ENCODE data around the gene C1orf74.

C1orf74 gene

GRCh38 chr1:209741193-209741592, 43.2 kb downstream of the C1orf74 start:
- Histone ChIP-seq H3K36me3 (no peaks in the 10 kb centered on the region), H3K27ac (no peak overlapping the region), H3K27me3 (ENCODE audit: insufficient read depth, low read depth, severe bottlenecking) (peaks cover 45% of the 10 kb centered on the region), H3K9me3 (ENCODE audit: severe bottlenecking) (no peaks in the 10 kb centered on the region), H3K4me3 (ENCODE audit: low read depth, low read length) (no peak overlapping the region)
- TF ChIP-seq CTCF (IDR thresholded peaks at IDR 0.05; ENCODE audit: low read depth, low read length), result no peak
- DNase-seq, result no peak

- TF ChIP-seq CTCF (IDR thresholded peaks at IDR 0.05; ENCODE audit: low read depth, low read length), result no peak
- no peak overlapping the region for H3K27ac ChIP-seq
- H3K9me3 ChIP-seq (ENCODE audit: severe bottlenecking), result no peaks in the 10 kb centered on the region
- H3K4me3 ChIP-seq (ENCODE audit: low read depth, low read length), result no peak overlapping the region
- H3K27me3 ChIP-seq (ENCODE audit: insufficient read depth, low read depth, severe bottlenecking), result peaks cover 43% of the 10 kb centered on the region
- no peak for DNase-seq
- H3K36me3 ChIP-seq, result no peaks in the 10 kb centered on the region
Measured at GRCh38 chr1:209738270-209738669, 46.1 kb downstream of the C1orf74 start.

- peaks cover 39% of the 10 kb centered on the region for H3K27me3 ChIP-seq (ENCODE audit: insufficient read depth, low read depth, severe bottlenecking)
- DNase-seq, result no peak
- H3K27ac ChIP-seq, result no peak overlapping the region
- no peak for TF ChIP-seq CTCF (IDR thresholded peaks at IDR 0.05; ENCODE audit: low read depth, low read length)
- H3K9me3 ChIP-seq (ENCODE audit: severe bottlenecking), result no peaks in the 10 kb centered on the region
- H3K4me3 ChIP-seq (ENCODE audit: low read depth, low read length), result no peak overlapping the region
- no peaks in the 10 kb centered on the region for H3K36me3 ChIP-seq
Measured at GRCh38 chr1:209737118-209737505, 47.2 kb downstream of the C1orf74 start.

- no peaks in the 10 kb centered on the region for H3K36me3 ChIP-seq
- H3K27me3 ChIP-seq (ENCODE audit: insufficient read depth, low read depth, severe bottlenecking), result peaks cover 34% of the 10 kb centered on the region
- no peaks in the 10 kb centered on the region for H3K9me3 ChIP-seq (ENCODE audit: severe bottlenecking)
- H3K27ac ChIP-seq, result no peak overlapping the region
- no peak for TF ChIP-seq CTCF (IDR thresholded peaks at IDR 0.05; ENCODE audit: low read depth, low read length)
- no peak overlapping the region for H3K4me3 ChIP-seq (ENCODE audit: low read depth, low read length)
- DNase-seq, result no peak
Measured at GRCh38 chr1:209736490-209737117, 47.8 kb downstream of the C1orf74 start.

GRCh38 chr1:209733409-209734192, 50.8 kb downstream of the C1orf74 start:
- TF ChIP-seq CTCF (IDR thresholded peaks at IDR 0.05; ENCODE audit: low read depth, low read length), result no peak
- no peak overlapping the region for H3K4me3 ChIP-seq (ENCODE audit: low read depth, low read length)
- DNase-seq, result no peak
- H3K27me3 ChIP-seq (ENCODE audit: insufficient read depth, low read depth, severe bottlenecking), result peaks cover 21% of the 10 kb centered on the region
- H3K9me3 ChIP-seq (ENCODE audit: severe bottlenecking), result no peaks in the 10 kb centered on the region
- no peaks in the 10 kb centered on the region for H3K36me3 ChIP-seq
- no peak overlapping the region for H3K27ac ChIP-seq

All from WERI-Rb-1 (cell line).